HG03457 (cell line): ENCODE results near the gene RPP30.
"Not testable (repeated sequence)": the region's sequence is repeated elsewhere in the genome, so short reads cannot be mapped to it uniquely, and the experiment has no call there.

Experiments used
- ATAC-seq: cut with Tn5 transposase; IDR thresholded peaks from one replicate; pipeline ENCODE4 v1.9.1; 2021; ENCODE audit warnings: moderate number of reproducible peaks; ENCODE audit not compliant: unreplicated experiment

The RPP30 gene

GRCh38 chr10:90939116-90939515 lies 67.3 kb downstream of the RPP30 start:
- no peak for ATAC-seq

DNA sequence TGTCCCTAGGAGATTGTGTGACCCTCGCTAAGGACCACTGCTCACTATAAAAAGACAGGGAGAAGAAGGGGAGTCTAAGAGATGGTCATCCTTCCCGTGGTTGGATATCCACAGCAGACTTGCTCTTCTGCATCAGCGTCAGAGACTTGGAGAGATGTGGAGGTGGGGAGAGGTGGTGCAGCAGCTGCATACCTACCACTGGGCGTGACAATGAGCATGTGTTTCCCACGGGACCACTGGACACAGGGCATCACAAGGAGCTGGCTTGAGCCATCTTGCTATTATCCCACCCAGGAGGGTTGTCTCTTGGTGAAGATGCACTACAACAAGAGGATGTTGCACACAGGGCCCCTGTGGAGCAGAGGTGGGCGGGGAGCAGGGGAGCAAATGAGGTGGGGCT lies 67.9 kb downstream of the RPP30 start:
- no peak for ATAC-seq

DNA sequence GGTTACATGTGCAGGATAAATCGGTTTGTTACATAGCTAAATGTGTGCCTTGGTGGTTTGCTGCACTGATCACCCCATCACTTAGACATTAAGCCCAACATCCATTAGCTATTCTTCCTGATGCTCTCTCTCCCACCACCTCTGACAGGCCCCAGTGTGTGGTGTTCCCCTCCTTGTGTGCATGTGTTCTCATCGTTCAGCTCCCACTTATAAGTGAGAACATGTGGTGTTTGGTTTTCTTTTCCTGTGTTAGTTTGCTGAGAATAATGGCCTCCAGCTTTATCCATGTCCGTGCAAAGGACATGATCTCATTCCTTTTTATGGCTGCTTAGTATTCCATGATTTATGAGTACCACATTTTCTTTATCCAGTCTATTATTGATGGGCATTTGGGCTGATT lies 71.2 kb downstream of the RPP30 start:
- ATAC-seq: not testable (repeated sequence)

DNA sequence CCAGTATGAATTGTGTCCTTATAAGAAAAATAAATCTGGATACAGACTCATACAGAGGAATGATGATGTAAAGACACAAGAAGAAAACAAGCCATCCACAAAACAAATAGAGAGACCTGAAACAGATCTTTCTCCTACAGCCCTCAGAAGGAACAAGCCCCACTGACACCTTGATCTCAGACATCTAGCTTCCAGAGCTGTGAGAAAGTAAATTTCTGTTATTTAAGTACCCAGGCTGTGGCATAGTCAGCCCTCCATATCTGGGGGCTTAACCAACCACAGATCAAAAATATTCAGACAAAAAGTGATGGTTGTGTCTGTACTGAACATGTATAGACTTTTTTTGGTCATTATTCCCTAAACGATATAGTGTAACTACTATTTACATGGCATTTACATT lies 73.0 kb downstream of the RPP30 start:
- no peak for ATAC-seq

- no peak for ATAC-seq
Measured at GRCh38 chr10:90945491-90946070, 73.8 kb downstream of the RPP30 start.

DNA sequence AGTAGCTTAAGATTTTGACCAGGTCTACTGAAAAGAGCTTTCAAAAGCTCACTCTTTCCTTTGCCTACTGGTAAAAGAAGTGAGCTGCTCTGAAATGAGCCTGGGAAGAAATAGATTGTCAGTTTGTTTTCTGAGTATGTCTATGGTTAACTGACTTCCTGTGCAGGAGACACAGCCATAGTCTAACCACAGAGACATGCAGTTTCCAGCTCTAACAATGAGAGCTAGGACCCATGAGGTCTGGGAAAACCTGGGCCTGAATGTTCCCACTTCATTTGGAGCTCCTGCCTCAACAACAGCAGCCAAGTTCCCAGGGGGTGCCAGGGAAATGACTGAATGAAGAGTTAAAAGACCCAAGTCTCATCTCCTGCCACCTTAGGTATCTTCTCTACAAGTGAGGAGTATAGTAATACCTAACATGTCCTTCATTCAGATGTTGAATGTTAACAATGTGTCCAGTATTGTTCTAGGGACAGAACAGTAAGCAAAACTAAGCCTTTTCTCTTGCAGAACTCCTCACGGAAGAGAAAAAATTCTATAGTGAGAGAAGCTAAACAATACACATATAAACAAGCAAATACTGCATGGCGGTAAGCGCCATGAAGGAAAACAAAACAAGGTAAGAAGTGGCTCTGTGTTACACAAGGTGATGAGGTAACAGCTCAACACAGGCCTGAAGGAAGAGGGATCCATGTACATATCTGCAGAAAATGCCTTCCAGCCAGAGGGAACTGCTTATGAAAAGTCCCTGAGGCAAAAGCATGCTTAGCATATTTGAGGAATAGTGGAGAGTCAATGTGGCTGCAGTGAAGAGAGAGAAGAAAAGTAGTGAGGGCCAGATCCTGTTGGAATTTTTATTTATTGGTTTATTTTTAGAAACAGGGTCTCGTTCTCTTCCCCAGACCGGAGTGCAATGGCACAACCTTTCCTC lies 75.5 kb downstream of the RPP30 start:
- no peak for ATAC-seq
